Gastrocnemius medialis (tissue), 4 donors: Measurements from ENCODE around the gene SYNJ1. TPM values are rescaled to one million over a fixed set of nuclear protein-coding genes. Genes with fewer than 3 reads are reported as not detected.

Source experiments
- ATAC-seq, 2 donors: fragments of 150-250 bp; one replicate each; pipeline ENCODE4 v1.9.1; 2016
- DNase-seq, 2 donors: peaks; one replicate each; pipeline ENCODE4 v3.0.0-alpha.2; 2019
- H3K27ac ChIP-seq, 4 donors: fragments of 200-600 bp; sonication (generic); 1 replicate in 1 of 4; 2 replicates in 3 of 4; pipeline ENCODE4 v1.5.1; 2016 to 2018; ENCODE audit warnings: mild to moderate bottlenecking in 2 of 4, moderate library complexity in 1 of 4
- H3K27me3 ChIP-seq, 3 donors: fragments of 200-600 bp; sonication (generic) in 2 of 3; 1 replicate in 1 of 3; 2 replicates in 2 of 3; pipeline versions ENCODE4 v1.5.1 to v1.6.0; 2016 to 2019; ENCODE audit warnings: mild to moderate bottlenecking in 1 of 3, moderate library complexity in 1 of 3
- H3K36me3 ChIP-seq, 2 donors: fragments of 200-600 bp; sonication (generic) in 1 of 2; one replicate each; pipeline ENCODE4 v1.5.1; 2017 to 2018
- H3K4me1 ChIP-seq, 2 donors: fragments of 200-600 bp; sonication (generic) in 1 of 2; one replicate each; pipeline ENCODE4 v1.5.1; 2016 to 2017; ENCODE audit warnings: mild to moderate bottlenecking in 2 of 2
- H3K4me3 ChIP-seq, 4 donors: fragments of 200-600 bp; sonication (generic) in 3 of 4; 1 replicate in 1 of 4; 2 replicates in 3 of 4; pipeline ENCODE4 v1.5.1; 2016 to 2019; ENCODE audit warnings: mild to moderate bottlenecking in 2 of 4
- H3K9me3 ChIP-seq, 3 donors: fragments of 200-600 bp; sonication (generic) in 2 of 3; 1 replicate in 1 of 3; 2 replicates in 2 of 3; pipeline ENCODE4 v1.5.1; 2016 to 2019
- POLR2A ChIP-seq, 2 donors: fragments of 450-650 bp; IDR thresholded peaks; one replicate each; pipeline ENCODE4 v1.6.1; 2017; ENCODE audit warnings: antibody characterized with exemption in 2 of 2, mild to moderate bottlenecking in 2 of 2, moderate library complexity in 2 of 2
- in situ Hi-C, 4 donors: fragments of 200-750 bp; cut with MboI; loops; one replicate each; pipeline versions ENCODE4 v1.15.0 to v1.8.0; 2017; ENCODE audit warnings: low sequenced_read_pairs in 4 of 4
- intact Hi-C: fragments of 100-400 bp; cut with DNase I; formaldehyde crosslinking; loops from one replicate; pipeline ENCODE4 v1.15.1; 2023; ENCODE audit warnings: low total_unique reads
- total RNA-seq, 4 donors: library from RNA; depleted of rRNA; stranded (reverse); fragments of >200 nt; gene quantifications; one replicate each; pipeline versions ENCODE4 v1.1.0 to v1.2.3, GENCODE V29; 2016
- TF ChIP-seq, protein P1 (sequence below), 5 experiments: fragments of 450-650 bp in 3 of 5; fragments of 200-600 bp in 2 of 5; sonication (generic) in 2 of 5; IDR thresholded peaks in 4 of 5; conservative IDR thresholded peaks in 1 of 5; 1 replicate in 4 of 5; 2 replicates in 1 of 5; pipeline ENCODE4 v1.5.1; 2016 to 2019; ENCODE audit warnings: antibody characterized with exemption in 5 of 5, mild to moderate bottlenecking in 3 of 5, moderate library complexity in 3 of 5

SYNJ1 gene
- total RNA-seq, 4 donors from 2014 or later = 10.0 to 34.8 (median 10.8) TPM

DNA sequence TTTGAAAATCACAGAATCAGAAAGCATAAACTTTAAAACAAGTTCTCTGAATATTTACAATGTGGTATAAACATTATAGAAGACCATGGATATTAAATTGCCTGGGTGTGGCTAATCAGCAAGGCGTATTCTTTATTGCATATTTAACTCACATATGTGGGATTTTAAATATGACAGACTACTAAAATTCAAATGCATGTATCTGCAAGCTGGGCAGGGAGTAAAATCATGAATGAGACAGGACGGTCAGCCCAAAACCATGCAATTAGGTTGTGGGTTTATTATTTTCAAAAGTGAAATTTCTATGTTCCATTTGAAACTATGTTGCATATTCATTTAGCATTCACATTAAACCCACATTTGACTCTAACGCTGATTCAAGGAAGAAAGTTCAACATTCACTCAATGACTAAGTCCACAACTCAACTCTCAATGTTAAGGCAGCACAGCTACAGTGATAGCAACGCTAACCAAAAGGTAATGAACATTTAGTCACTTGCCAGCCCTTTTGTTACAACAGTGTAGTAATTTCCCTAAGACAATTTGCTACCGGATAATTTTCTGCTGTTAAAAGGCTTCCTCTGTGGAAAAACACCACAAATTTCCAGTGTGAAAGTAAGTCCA is 6.3 kb upstream of the SYNJ1 start:
- Histone ChIP-seq H3K9me3 (no peaks in the 10 kb centered on the region), H3K36me3 (peaks cover 0 to 22% of the 10 kb centered on the region in 2 donors), H3K4me3 (no peak overlapping the region), H3K27ac (no peak overlapping the region), H3K27me3 (no peaks in the 10 kb centered on the region), H3K4me1 (no peaks in the 10 kb centered on the region)
- intact Hi-C loops = no loop called here
- TF ChIP-seq, protein P1, sequence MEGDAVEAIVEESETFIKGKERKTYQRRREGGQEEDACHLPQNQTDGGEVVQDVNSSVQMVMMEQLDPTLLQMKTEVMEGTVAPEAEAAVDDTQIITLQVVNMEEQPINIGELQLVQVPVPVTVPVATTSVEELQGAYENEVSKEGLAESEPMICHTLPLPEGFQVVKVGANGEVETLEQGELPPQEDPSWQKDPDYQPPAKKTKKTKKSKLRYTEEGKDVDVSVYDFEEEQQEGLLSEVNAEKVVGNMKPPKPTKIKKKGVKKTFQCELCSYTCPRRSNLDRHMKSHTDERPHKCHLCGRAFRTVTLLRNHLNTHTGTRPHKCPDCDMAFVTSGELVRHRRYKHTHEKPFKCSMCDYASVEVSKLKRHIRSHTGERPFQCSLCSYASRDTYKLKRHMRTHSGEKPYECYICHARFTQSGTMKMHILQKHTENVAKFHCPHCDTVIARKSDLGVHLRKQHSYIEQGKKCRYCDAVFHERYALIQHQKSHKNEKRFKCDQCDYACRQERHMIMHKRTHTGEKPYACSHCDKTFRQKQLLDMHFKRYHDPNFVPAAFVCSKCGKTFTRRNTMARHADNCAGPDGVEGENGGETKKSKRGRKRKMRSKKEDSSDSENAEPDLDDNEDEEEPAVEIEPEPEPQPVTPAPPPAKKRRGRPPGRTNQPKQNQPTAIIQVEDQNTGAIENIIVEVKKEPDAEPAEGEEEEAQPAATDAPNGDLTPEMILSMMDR (IDR thresholded peaks at IDR 0.05 in 4 of 5, conservative IDR thresholded peaks at IDR 0.05 in 1 of 5) = no peak
- no peak for TF ChIP-seq POLR2A (IDR thresholded peaks at IDR 0.05)
- ATAC-seq (no peak), DNase-seq (no peak)
- in situ Hi-C loops = loop anchor here in 2 of 4 donors (25.0 kb wide), 1 partner anchor 347 kb away; the partner anchor contains the start of gene URB1 (in 2 of the 2)

DNA sequence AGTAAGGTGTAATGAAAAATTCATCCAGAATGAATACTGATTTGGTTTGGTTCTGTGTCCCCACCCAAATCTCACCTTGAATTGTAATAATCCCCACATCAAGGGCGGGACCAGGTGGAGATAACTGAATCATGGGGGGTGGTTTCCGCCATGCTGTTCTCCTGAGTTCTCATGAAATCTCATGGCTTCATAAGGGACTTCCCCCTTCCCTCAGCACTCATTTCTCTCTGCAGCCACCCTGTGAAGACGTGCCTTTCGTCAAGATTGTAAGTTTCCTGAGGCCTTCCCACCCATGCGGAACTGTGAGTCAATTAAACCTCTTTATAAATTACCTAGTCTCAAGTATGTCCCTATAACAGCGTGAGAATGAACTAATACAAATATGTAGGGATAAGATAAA is 5.5 kb upstream of the SYNJ1 start:
- ATAC-seq (no peak), DNase-seq (no peak)
- Histone ChIP-seq H3K27me3 (no peaks in the 10 kb centered on the region), H3K27ac (no peak overlapping the region), H3K4me3 (no peak overlapping the region), H3K36me3 (peaks cover 0 to 22% of the 10 kb centered on the region in 2 donors), H3K9me3 (no peaks in the 10 kb centered on the region), H3K4me1 (peaks cover 5% of the 10 kb centered on the region in 2 donors)
- intact Hi-C loops (no loop called here), in situ Hi-C loops (loop anchor here in 2 of 4 donors (25.0 kb wide), 1 partner anchor 346 kb away; the partner anchor contains the start of gene URB1 (in 2 of the 2))
- TF ChIP-seq, protein P1 (IDR thresholded peaks at IDR 0.05 in 4 of 5, conservative IDR thresholded peaks at IDR 0.05 in 1 of 5) = no peak
- no peak for TF ChIP-seq POLR2A (IDR thresholded peaks at IDR 0.05)

DNA sequence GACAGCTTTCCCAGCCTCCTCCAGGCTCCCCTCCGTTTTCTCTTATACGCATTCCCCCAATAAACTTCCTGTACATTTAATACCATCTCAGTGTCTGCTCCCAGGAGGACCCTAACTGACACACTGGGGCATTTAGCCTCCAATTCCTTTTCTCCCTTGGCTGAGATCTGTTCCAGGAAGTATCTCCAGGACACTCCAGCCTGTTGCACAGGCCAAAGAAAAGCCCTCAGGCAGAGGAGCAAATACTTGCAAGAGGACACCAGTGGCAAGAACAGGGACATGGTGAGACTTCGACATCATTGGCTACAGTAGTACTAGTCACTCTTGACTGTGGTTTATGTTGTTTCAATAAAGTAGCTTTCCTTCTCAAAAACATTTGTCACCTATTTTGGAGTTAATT is 4.7 kb upstream of the SYNJ1 start:
- peaks cover 5 to 8% of the 10 kb centered on the region in 2 donors for H3K4me1 ChIP-seq
- no peaks in the 10 kb centered on the region for H3K9me3 ChIP-seq
- H3K4me3 ChIP-seq = no peak overlapping the region
- no peak overlapping the region for H3K27ac ChIP-seq
- no peak for TF ChIP-seq POLR2A (IDR thresholded peaks at IDR 0.05)
- TF ChIP-seq, protein P1 (IDR thresholded peaks at IDR 0.05 in 4 of 5, conservative IDR thresholded peaks at IDR 0.05 in 1 of 5) = no peak
- no peak for DNase-seq
- peaks cover 0 to 16% of the 10 kb centered on the region in 2 donors for H3K36me3 ChIP-seq
- H3K27me3 ChIP-seq = no peaks in the 10 kb centered on the region
- in situ Hi-C loops = loop anchor here in 2 of 4 donors (25.0 kb wide), 1 partner anchor 345 kb away; the partner anchor contains the start of gene URB1 (in 2 of the 2)
- intact Hi-C loops = no loop called here
- no peak for ATAC-seq

DNA sequence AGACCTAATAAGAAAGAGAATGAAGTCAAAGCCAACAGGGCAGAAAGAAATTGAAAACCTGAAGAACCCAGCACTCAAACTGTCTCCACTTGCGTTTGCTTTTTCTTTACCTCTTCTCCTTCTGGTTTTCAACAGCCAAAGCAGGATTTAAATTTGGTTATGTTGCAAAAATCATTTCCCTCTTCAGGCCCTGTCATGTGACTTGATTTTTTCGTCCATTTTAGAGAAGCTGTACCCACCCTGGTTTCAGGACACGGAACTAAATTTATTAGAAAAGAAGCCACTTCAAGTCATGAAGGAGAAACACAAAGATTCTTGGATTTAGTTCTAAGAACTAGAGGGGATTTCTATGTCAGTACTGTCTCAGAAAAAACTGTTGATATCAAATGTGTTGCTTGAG is 1.0 kb upstream of the SYNJ1 start:
- Histone ChIP-seq H3K4me1 (peaks cover 14 to 19% of the 10 kb centered on the region in 2 donors), H3K36me3 (no peaks in the 10 kb centered on the region), H3K27ac (peak overlapping the region; percentile 83 to 94 (median 94)), H3K9me3 (no peaks in the 10 kb centered on the region), H3K27me3 (no peaks in the 10 kb centered on the region), H3K4me3 (peak overlapping the region; percentile 77 to 94 (median 92))
- no peak for TF ChIP-seq POLR2A (IDR thresholded peaks at IDR 0.05)
- TF ChIP-seq, protein P1 (IDR thresholded peaks at IDR 0.05 in 4 of 5, conservative IDR thresholded peaks at IDR 0.05 in 1 of 5) = no peak
- no peak for DNase-seq
- no peak for ATAC-seq
- intact Hi-C loops = loop anchor here (1.0 to 10.0 kb wide), 2 partner anchors 42 to 916 kb away; partner anchors contain the start of genes CRYZL1, ITSN1 and PAXBP1
- in situ Hi-C loops = loop anchor here in 2 of 4 donors (10.0 to 25.0 kb wide), 2 partner anchors 46 to 342 kb away; partner anchors contain the start of genes URB1 (in 2 of the 2) and PAXBP1 (in 1 of the 2)
